Measurements from ENCODE around the gene TXNDC8. TPM values are rescaled to one million over a fixed set of nuclear protein-coding genes. Genes with fewer than 3 reads are reported as not detected.

TXNDC8 gene
- total RNA-seq, 1 donor from 2014 or later: not detected

- Mint-ChIP-seq H3K36me3 (no peaks in the 10 kb centered on the region), H3K4me3 (no peak overlapping the region), H3K9me3 (no peaks in the 10 kb centered on the region), H3K27me3 (no peaks in the 10 kb centered on the region), H3K27ac (no peak overlapping the region), H3K4me1 (ENCODE audit: unreplicated experiment) (no peaks in the 10 kb centered on the region)
- no peak for TF ChIP-seq CTCF (conservative IDR thresholded peaks at IDR 0.05)
- no peak for DNase-seq (ENCODE audit: extremely low spot score, unreplicated experiment)
Observed at GRCh38 chr9:110334183-110334582, 3.5 kb downstream of the TXNDC8 start.

GRCh38 chr9:110332766-110333165 is 4.9 kb downstream of the TXNDC8 start:
- Mint-ChIP-seq H3K36me3 (no peaks in the 10 kb centered on the region), H3K9me3 (no peaks in the 10 kb centered on the region), H3K27me3 (no peaks in the 10 kb centered on the region), H3K27ac (no peak overlapping the region), H3K4me1 (ENCODE audit: unreplicated experiment) (no peaks in the 10 kb centered on the region), H3K4me3 (no peak overlapping the region)
- DNase-seq (ENCODE audit: extremely low spot score, unreplicated experiment): no peak
- TF ChIP-seq CTCF (conservative IDR thresholded peaks at IDR 0.05): no peak

- H3K4me3 Mint-ChIP-seq: no peak overlapping the region
- no peaks in the 10 kb centered on the region for H3K9me3 Mint-ChIP-seq
- H3K36me3 Mint-ChIP-seq: no peaks in the 10 kb centered on the region
- no peak overlapping the region for H3K27ac Mint-ChIP-seq
- TF ChIP-seq CTCF (conservative IDR thresholded peaks at IDR 0.05): no peak
- no peaks in the 10 kb centered on the region for H3K4me1 Mint-ChIP-seq (ENCODE audit: unreplicated experiment)
- H3K27me3 Mint-ChIP-seq: no peaks in the 10 kb centered on the region
- no peak for DNase-seq (ENCODE audit: extremely low spot score, unreplicated experiment)
Observed at GRCh38 chr9:110330484-110331105, 7.1 kb downstream of the TXNDC8 start.

- Mint-ChIP-seq H3K27ac (no peak overlapping the region), H3K4me3 (no peak overlapping the region), H3K36me3 (no peaks in the 10 kb centered on the region), H3K9me3 (no peaks in the 10 kb centered on the region), H3K4me1 (ENCODE audit: unreplicated experiment) (no peaks in the 10 kb centered on the region), H3K27me3 (no peaks in the 10 kb centered on the region)
- DNase-seq (ENCODE audit: extremely low spot score, unreplicated experiment): no peak
- TF ChIP-seq CTCF (conservative IDR thresholded peaks at IDR 0.05): no peak
Observed at GRCh38 chr9:110329639-110330230, 7.9 kb downstream of the TXNDC8 start.

GRCh38 chr9:110328763-110329162 is 8.9 kb downstream of the TXNDC8 start:
- H3K27ac Mint-ChIP-seq: no peak overlapping the region
- H3K4me3 Mint-ChIP-seq: no peak overlapping the region
- no peak for TF ChIP-seq CTCF (conservative IDR thresholded peaks at IDR 0.05)
- H3K36me3 Mint-ChIP-seq: no peaks in the 10 kb centered on the region
- no peaks in the 10 kb centered on the region for H3K27me3 Mint-ChIP-seq
- no peaks in the 10 kb centered on the region for H3K4me1 Mint-ChIP-seq (ENCODE audit: unreplicated experiment)
- no peak for DNase-seq (ENCODE audit: extremely low spot score, unreplicated experiment)
- H3K9me3 Mint-ChIP-seq: no peaks in the 10 kb centered on the region
